HEK293 (cell line): ENCODE measurements around the gene SPTAN1.
A peak's percentile ranks its signal among the peaks of the same experiment; 100 is the strongest.

Experiments
- ATF2 ChIP-seq: fragments of 450-650 bp; formaldehyde crosslinking; IDR thresholded peaks from 2 replicates; pipeline ENCODE4 v1.5.1; 2016; ENCODE audit warnings: missing biosample characterization, missing genetic modification characterization, low read depth
- GFI1B ChIP-seq: fragments of 450-650 bp; formaldehyde crosslinking; IDR thresholded peaks from 2 replicates; pipeline ENCODE4 v1.5.1; 2016; ENCODE audit warnings: missing biosample characterization, missing genetic modification characterization
- GLIS1 ChIP-seq: fragments of 450-650 bp; formaldehyde crosslinking; IDR thresholded peaks from 2 replicates; pipeline ENCODE4 v1.5.1; 2016; ENCODE audit warnings: missing biosample characterization, missing genetic modification characterization
- HIC1 ChIP-seq: fragments of 450-650 bp; formaldehyde crosslinking; IDR thresholded peaks from 2 replicates; pipeline ENCODE4 v1.5.1; 2016; ENCODE audit warnings: missing biosample characterization, missing genetic modification characterization
- KLF16 ChIP-seq: fragments of 450-650 bp; formaldehyde crosslinking; IDR thresholded peaks from 2 replicates; pipeline ENCODE4 v1.5.1; 2017; ENCODE audit warnings: missing biosample characterization, missing genetic modification characterization
- KLF9 ChIP-seq: fragments of 450-650 bp; formaldehyde crosslinking; IDR thresholded peaks from 2 replicates; pipeline ENCODE4 v1.5.1; 2016; ENCODE audit warnings: missing biosample characterization, missing genetic modification characterization, low read depth
- PBX3 ChIP-seq: sonication (generic); formaldehyde crosslinking; IDR thresholded peaks from 2 replicates; pipeline ENCODE4 v1.8.1; 2022; ENCODE audit warnings: mild to moderate bottlenecking, moderate library complexity, missing genetic modification reagents
- SALL2 ChIP-seq: fragments of 450-650 bp; formaldehyde crosslinking; IDR thresholded peaks from 2 replicates; pipeline ENCODE4 v1.5.0; 2017; ENCODE audit warnings: missing biosample characterization, mild to moderate bottlenecking, missing genetic modification characterization, borderline replicate concordance
- SP3 ChIP-seq: fragments of 450-650 bp; formaldehyde crosslinking; IDR thresholded peaks from 2 replicates; pipeline ENCODE4 v1.5.1; 2016; ENCODE audit warnings: missing biosample characterization, missing genetic modification characterization
- ZBTB11 ChIP-seq: fragments of 450-650 bp; formaldehyde crosslinking; conservative IDR thresholded peaks from 2 replicates; pipeline ENCODE4 v1.5.1; 2016; ENCODE audit warnings: low read depth, missing biosample characterization, missing genetic modification characterization
- ZFHX2 ChIP-seq: fragments of 450-650 bp; formaldehyde crosslinking; conservative IDR thresholded peaks from 2 replicates; pipeline ENCODE4 v1.5.1; 2016; ENCODE audit warnings: missing biosample characterization, missing genetic modification characterization
- ZNF114 ChIP-seq: fragments of 450-650 bp; formaldehyde crosslinking; IDR thresholded peaks from 2 replicates; pipeline ENCODE4 v1.5.0; 2017; ENCODE audit warnings: missing biosample characterization, missing genetic modification characterization
- ZNF138 ChIP-seq: fragments of 450-650 bp; formaldehyde crosslinking; IDR thresholded peaks from 2 replicates; pipeline ENCODE4 v1.5.1; 2016; ENCODE audit warnings: missing biosample characterization, missing genetic modification characterization, borderline replicate concordance
- ZNF23 ChIP-seq: fragments of 450-650 bp; formaldehyde crosslinking; IDR thresholded peaks from 2 replicates; pipeline ENCODE4 v1.5.1; 2016; ENCODE audit warnings: missing biosample characterization, missing genetic modification characterization, borderline replicate concordance
- ZNF341 ChIP-seq: fragments of 450-650 bp; formaldehyde crosslinking; IDR thresholded peaks from 2 replicates; pipeline ENCODE4; 2016; ENCODE audit warnings: low read depth, missing biosample characterization, missing genetic modification characterization
- ZNF366 ChIP-seq: fragments of 450-650 bp; formaldehyde crosslinking; conservative IDR thresholded peaks from 2 replicates; pipeline ENCODE4 v1.5.1; 2016; ENCODE audit warnings: missing biosample characterization, missing genetic modification characterization
- ZNF473 ChIP-seq: fragments of 450-650 bp; formaldehyde crosslinking; IDR thresholded peaks from 2 replicates; pipeline ENCODE4 v1.5.1; 2017; ENCODE audit warnings: missing biosample characterization, missing genetic modification characterization
- ZNF514 ChIP-seq: fragments of 450-650 bp; formaldehyde crosslinking; IDR thresholded peaks from 2 replicates; pipeline ENCODE4 v1.5.1; 2016; ENCODE audit warnings: missing biosample characterization, missing genetic modification characterization
- ZNF639 ChIP-seq: fragments of 450-650 bp; formaldehyde crosslinking; IDR thresholded peaks from 2 replicates; pipeline ENCODE4 v1.5.1; 2016; ENCODE audit warnings: missing biosample characterization, missing genetic modification characterization
- ZNF677 ChIP-seq: fragments of 450-650 bp; IDR thresholded peaks from 2 replicates; pipeline ENCODE4 v1.5.0; 2018; ENCODE audit warnings: missing biosample characterization, mild to moderate bottlenecking, missing genetic modification characterization, moderate library complexity
- ZNF843 ChIP-seq: fragments of 450-650 bp; formaldehyde crosslinking; IDR thresholded peaks from 2 replicates; pipeline ENCODE4 v1.5.1; 2016; ENCODE audit warnings: missing biosample characterization, missing genetic modification characterization
- ZSCAN30 ChIP-seq: fragments of 450-650 bp; IDR thresholded peaks from 2 replicates; pipeline ENCODE4 v1.5.1; 2018; ENCODE audit warnings: missing biosample characterization, mild to moderate bottlenecking, missing genetic modification characterization, moderate library complexity
- TF ChIP-seq, protein P1 (sequence below): fragments of 450-650 bp; IDR thresholded peaks from 2 replicates; pipeline ENCODE4 v1.5.1; 2018; ENCODE audit warnings: missing biosample characterization, mild to moderate bottlenecking, missing genetic modification characterization
- TF ChIP-seq, protein P2 (sequence below): fragments of 450-650 bp; formaldehyde crosslinking; IDR thresholded peaks from 2 replicates; pipeline ENCODE4 v1.5.1; 2016; ENCODE audit warnings: missing biosample characterization, missing genetic modification characterization

SPTAN1 gene

DNA sequence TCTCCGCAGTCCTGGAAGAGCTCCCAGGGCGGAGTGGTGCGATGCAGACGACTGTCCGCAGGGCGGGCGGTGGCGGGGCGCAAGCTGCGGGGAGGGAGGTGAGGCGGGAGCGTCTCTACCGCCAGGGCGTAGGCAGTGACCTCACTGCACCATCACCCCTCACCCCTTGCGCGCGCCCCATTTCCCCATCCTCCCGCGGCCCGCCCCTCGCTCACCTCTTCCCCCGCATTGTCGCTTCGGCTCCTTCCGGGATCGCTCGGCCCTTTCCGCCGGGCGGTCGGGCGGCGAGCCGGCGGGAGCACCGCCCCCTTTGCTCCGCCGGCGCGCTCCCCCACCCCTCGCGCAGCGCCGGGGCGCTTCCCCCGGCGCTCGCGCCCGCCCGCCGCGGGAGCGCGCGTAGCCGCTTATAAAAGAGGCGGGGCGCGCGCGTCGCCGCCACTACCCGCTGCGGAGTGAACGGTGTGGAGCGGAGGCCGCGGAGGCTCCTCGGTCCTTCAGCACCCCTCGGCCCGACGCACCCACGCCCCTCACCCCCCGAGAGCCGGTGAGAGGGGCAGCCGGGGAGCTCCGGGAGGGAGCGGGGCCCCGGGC lies at the start of gene SPTAN1 (continued):
- peak; percentile 76 for TF ChIP-seq ZSCAN30
- 0 out of 2 replicates have a peak, but pooled peaks have one; percentile 59 for TF ChIP-seq GLIS1
- TF ChIP-seq ZFHX2, result peak; percentile 89
- TF ChIP-seq SALL2, result no peak
- peak; percentile 90 for TF ChIP-seq ZNF366 (tag by site-specific recombination)
- 0 out of 2 replicates have a peak, but pooled peaks have one; percentile 25 for TF ChIP-seq HIC1 (tag by site-specific recombination)
- TF ChIP-seq ZNF23 (tag by site-specific recombination), result no peak
- TF ChIP-seq PBX3 (CRISPR knock-in tag), result peak; percentile 19
- peak; percentile 32; the same call in 1 of the 2 replicates for TF ChIP-seq ZBTB11 (tag by site-specific recombination)
- TF ChIP-seq GFI1B, result no peak
- no peak for TF ChIP-seq ZNF473 (tag by site-specific recombination)
- no peak for TF ChIP-seq ZNF114 (tag by site-specific recombination)
- peak; percentile 91 for TF ChIP-seq ZNF341 (tag by site-specific recombination)
- TF ChIP-seq ATF2 (tag by site-specific recombination), result 0 out of 2 replicates have a peak, but pooled peaks have one; percentile 2
- TF ChIP-seq KLF9 (tag by site-specific recombination), result peak; percentile 81
- TF ChIP-seq, protein P1, sequence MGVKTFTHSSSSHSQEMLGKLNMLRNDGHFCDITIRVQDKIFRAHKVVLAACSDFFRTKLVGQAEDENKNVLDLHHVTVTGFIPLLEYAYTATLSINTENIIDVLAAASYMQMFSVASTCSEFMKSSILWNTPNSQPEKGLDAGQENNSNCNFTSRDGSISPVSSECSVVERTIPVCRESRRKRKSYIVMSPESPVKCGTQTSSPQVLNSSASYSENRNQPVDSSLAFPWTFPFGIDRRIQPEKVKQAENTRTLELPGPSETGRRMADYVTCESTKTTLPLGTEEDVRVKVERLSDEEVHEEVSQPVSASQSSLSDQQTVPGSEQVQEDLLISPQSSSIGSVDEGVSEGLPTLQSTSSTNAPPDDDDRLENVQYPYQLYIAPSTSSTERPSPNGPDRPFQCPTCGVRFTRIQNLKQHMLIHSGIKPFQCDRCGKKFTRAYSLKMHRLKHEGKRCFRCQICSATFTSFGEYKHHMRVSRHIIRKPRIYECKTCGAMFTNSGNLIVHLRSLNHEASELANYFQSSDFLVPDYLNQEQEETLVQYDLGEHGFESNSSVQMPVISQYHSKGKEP (tag by site-specific recombination), result 0 out of 2 replicates have a peak, but pooled peaks have one; percentile 30
- 0 out of 2 replicates have a peak, but pooled peaks have one; percentile 15 for TF ChIP-seq ZNF639 (tag by site-specific recombination)
- TF ChIP-seq ZNF843 (tag by site-specific recombination), result peak; percentile 41; the same call in 1 of the 2 replicates
- no peak for TF ChIP-seq ZNF677 (tag by site-specific recombination)
- peak; percentile 85 for TF ChIP-seq KLF16
- TF ChIP-seq SP3 (tag by site-specific recombination), result peak; percentile 76
- no peak for TF ChIP-seq ZNF138 (tag by site-specific recombination)
- TF ChIP-seq, protein P2, sequence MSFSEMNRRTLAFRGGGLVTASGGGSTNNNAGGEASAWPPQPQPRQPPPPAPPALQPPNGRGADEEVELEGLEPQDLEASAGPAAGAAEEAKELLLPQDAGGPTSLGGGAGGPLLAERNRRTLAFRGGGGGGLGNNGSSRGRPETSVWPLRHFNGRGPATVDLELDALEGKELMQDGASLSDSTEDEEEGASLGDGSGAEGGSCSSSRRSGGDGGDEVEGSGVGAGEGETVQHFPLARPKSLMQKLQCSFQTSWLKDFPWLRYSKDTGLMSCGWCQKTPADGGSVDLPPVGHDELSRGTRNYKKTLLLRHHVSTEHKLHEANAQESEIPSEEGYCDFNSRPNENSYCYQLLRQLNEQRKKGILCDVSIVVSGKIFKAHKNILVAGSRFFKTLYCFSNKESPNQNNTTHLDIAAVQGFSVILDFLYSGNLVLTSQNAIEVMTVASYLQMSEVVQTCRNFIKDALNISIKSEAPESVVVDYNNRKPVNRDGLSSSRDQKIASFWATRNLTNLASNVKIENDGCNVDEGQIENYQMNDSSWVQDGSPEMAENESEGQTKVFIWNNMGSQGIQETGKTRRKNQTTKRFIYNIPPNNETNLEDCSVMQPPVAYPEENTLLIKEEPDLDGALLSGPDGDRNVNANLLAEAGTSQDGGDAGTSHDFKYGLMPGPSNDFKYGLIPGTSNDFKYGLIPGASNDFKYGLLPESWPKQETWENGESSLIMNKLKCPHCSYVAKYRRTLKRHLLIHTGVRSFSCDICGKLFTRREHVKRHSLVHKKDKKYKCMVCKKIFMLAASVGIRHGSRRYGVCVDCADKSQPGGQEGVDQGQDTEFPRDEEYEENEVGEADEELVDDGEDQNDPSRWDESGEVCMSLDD (tag by site-specific recombination), result peak; percentile 92
- TF ChIP-seq ZNF514, result no peak
